Hepatocyte (in vitro differentiated cells): ENCODE data around the gene AGPS. TPM values are rescaled to one million over a fixed set of nuclear protein-coding genes. Genes with fewer than 3 reads are reported as not detected.
"Not testable (repeated sequence)": the region's sequence is repeated elsewhere in the genome, so short reads cannot be mapped to it uniquely, and the experiment has no call there.

Experiments used
- DNase-seq: peaks from one replicate; pipeline ENCODE4 v3.0.0-alpha.2; 2016; ENCODE audit warnings: low spot score
- H2AFZ ChIP-seq: fragments of 200-600 bp; sonication (generic); 2 replicates; pipeline ENCODE4 v1.6.0; 2016; ENCODE audit warnings: antibody characterized with exemption, mild to moderate bottlenecking
- H3K27ac ChIP-seq: fragments of 200-600 bp; sonication (generic); 2 replicates; pipeline ENCODE4 v1.5.1; 2016; ENCODE audit warnings: mild to moderate bottlenecking
- H3K27me3 ChIP-seq: fragments of 200-600 bp; sonication (generic); 2 replicates; pipeline ENCODE4 v1.6.1; 2016
- H3K36me3 ChIP-seq: fragments of 200-600 bp; sonication (generic); replicated peaks from 2 replicates; pipeline ENCODE4 v1.5.1; 2016; ENCODE audit warnings: low read depth; ENCODE audit not compliant: insufficient read depth
- H3K4me1 ChIP-seq: fragments of 200-600 bp; sonication (generic); 2 replicates; pipeline ENCODE4 v1.5.1; 2016; ENCODE audit warnings: mild to moderate bottlenecking, moderate library complexity; ENCODE audit not compliant: insufficient read depth
- H3K4me2 ChIP-seq: fragments of 200-600 bp; sonication (generic); 2 replicates; pipeline ENCODE4 v1.6.0; 2016
- H3K4me3 ChIP-seq: fragments of 200-600 bp; sonication (generic); 2 replicates; pipeline ENCODE4 v1.5.1; 2016; ENCODE audit warnings: mild to moderate bottlenecking
- H3K79me2 ChIP-seq: fragments of 200-600 bp; sonication (generic); 2 replicates; pipeline ENCODE4 v1.6.0; 2017; ENCODE audit warnings: mild to moderate bottlenecking
- H3K9me2 ChIP-seq: fragments of 200-600 bp; sonication (generic); replicated peaks from 2 replicates; pipeline ENCODE4 v1.6.0; 2017; ENCODE audit warnings: mild to moderate bottlenecking; ENCODE audit not compliant: insufficient read depth
- H3K9me3 ChIP-seq: fragments of 200-600 bp; sonication (generic); 2 replicates; pipeline ENCODE4 v1.5.1; 2016; ENCODE audit warnings: low read depth, mild to moderate bottlenecking
- H4K20me1 ChIP-seq: fragments of 200-600 bp; sonication (generic); 2 replicates; pipeline ENCODE4 v1.6.0; 2016; ENCODE audit warnings: mild to moderate bottlenecking; ENCODE audit not compliant: insufficient read depth, poor library complexity, severe bottlenecking
- EZH2 ChIP-seq: fragments of 200-600 bp; sonication (generic); IDR thresholded peaks from 2 replicates; pipeline ENCODE4 v1.6.1; 2016; ENCODE audit warnings: antibody characterized with exemption, mild to moderate bottlenecking, borderline replicate concordance
- EZH2phosphoT487 ChIP-seq: fragments of 200-600 bp; sonication (generic); IDR thresholded peaks from one replicate; pipeline ENCODE4 v1.6.1; 2018; ENCODE audit warnings: antibody characterized with exemption, mild to moderate bottlenecking, low read depth, moderate library complexity; ENCODE audit not compliant: unreplicated experiment, severe bottlenecking
- whole genome bisulfite sequencing: methylation state at CpG from one replicate; pipeline ENCODE4 v1.1.6; 2016; ENCODE audit warnings: low lambda C conversion rate; ENCODE audit errors: missing lambda C conversion rate; 5-methylcytosine and 5-hydroxymethylcytosine counted together
- polyA plus RNA-seq: library from polyadenylated mRNA; unstranded; fragments of >200 nt; fragmentation: Nextera tagmentation; extraction: Ambion mirVana; gene quantifications from 2 replicates; pipeline ENCODE4 v1.2.1, GENCODE V29; 2016
- total RNA-seq: library from RNA; depleted of rRNA; stranded (reverse); fragments of >200 nt; gene quantifications from 2 replicates; pipeline ENCODE4 v1.2.3, GENCODE V29; 2014
- TF ChIP-seq, protein P1 (sequence below): fragments of 200-600 bp; sonication (generic); IDR thresholded peaks from 2 replicates; pipeline ENCODE4 v1.5.1; 2016; ENCODE audit warnings: antibody characterized with exemption, mild to moderate bottlenecking; ENCODE audit not compliant: poor library complexity

The AGPS gene
- total and polyA plus RNA-seq, 2 experiments from 2014 or later = 26.6 to 36.1 TPM

DNA sequence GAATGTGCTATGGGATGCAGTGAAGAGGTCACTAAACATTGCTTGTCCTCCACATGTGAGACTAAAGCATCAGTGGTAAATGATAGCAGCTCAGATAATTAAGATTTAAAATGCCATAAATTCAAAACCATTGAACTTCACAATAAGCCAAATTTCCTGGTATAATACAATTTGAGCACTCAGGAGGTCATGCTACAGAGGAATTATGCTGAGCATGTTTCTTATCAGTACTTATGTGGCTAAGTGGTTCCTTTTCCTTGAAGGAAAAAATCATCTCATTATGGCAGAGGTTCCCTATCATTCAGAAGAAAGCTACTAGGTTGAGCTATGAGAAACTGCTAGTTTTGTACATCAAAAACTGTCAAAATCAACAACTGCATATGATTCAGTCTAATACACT is 156.6 kb downstream of the AGPS start:
- no peaks in the 10 kb centered on the region for H4K20me1 ChIP-seq
- TF ChIP-seq EZH2phosphoT487 (no peak), EZH2 (no peak)
- TF ChIP-seq, protein P1, sequence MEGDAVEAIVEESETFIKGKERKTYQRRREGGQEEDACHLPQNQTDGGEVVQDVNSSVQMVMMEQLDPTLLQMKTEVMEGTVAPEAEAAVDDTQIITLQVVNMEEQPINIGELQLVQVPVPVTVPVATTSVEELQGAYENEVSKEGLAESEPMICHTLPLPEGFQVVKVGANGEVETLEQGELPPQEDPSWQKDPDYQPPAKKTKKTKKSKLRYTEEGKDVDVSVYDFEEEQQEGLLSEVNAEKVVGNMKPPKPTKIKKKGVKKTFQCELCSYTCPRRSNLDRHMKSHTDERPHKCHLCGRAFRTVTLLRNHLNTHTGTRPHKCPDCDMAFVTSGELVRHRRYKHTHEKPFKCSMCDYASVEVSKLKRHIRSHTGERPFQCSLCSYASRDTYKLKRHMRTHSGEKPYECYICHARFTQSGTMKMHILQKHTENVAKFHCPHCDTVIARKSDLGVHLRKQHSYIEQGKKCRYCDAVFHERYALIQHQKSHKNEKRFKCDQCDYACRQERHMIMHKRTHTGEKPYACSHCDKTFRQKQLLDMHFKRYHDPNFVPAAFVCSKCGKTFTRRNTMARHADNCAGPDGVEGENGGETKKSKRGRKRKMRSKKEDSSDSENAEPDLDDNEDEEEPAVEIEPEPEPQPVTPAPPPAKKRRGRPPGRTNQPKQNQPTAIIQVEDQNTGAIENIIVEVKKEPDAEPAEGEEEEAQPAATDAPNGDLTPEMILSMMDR = no peak
- H3K4me1 ChIP-seq = no peaks in the 10 kb centered on the region
- H3K4me3 ChIP-seq = no peak overlapping the region
- H3K27ac ChIP-seq = no peak overlapping the region
- no peaks in the 10 kb centered on the region for H3K9me3 ChIP-seq
- no peaks in the 10 kb centered on the region for H3K79me2 ChIP-seq
- H3K4me2 ChIP-seq = no peak overlapping the region
- H3K36me3 ChIP-seq = no peaks in the 10 kb centered on the region
- no peaks in the 10 kb centered on the region for H3K9me2 ChIP-seq
- no peak for DNase-seq
- H2AFZ ChIP-seq = no peak overlapping the region
- no peaks in the 10 kb centered on the region for H3K27me3 ChIP-seq

- no peaks in the 10 kb centered on the region for H3K79me2 ChIP-seq
- H3K27ac ChIP-seq = no peak overlapping the region
- H3K4me1 ChIP-seq = no peaks in the 10 kb centered on the region
- no peaks in the 10 kb centered on the region for H3K9me3 ChIP-seq
- no peaks in the 10 kb centered on the region for H4K20me1 ChIP-seq
- 76% methylated on average over 5 of the region's 5 CpGs for WGBS
- no peak overlapping the region for H3K4me3 ChIP-seq
- DNase-seq = no peak
- no peak overlapping the region for H3K4me2 ChIP-seq
- H3K27me3 ChIP-seq = no peaks in the 10 kb centered on the region
- TF ChIP-seq EZH2 = no peak
- TF ChIP-seq, protein P1 = no peak
- no peak for TF ChIP-seq EZH2phosphoT487
- H3K9me2 ChIP-seq = no peaks in the 10 kb centered on the region
- H3K36me3 ChIP-seq = no peaks in the 10 kb centered on the region
- H2AFZ ChIP-seq = no peak overlapping the region
Observed at GRCh38 chr2:177550264-177551200, 158.0 kb downstream of the AGPS start.

GRCh38 chr2:177551360-177551759 is 158.8 kb downstream of the AGPS start:
- H3K27ac ChIP-seq, H3K27me3 ChIP-seq, H2AFZ ChIP-seq, H3K79me2 ChIP-seq, H3K36me3 ChIP-seq, H3K4me1 ChIP-seq, H3K9me3 ChIP-seq, H3K4me2 ChIP-seq, DNase-seq, H3K4me3 ChIP-seq, H4K20me1 ChIP-seq, H3K9me2 ChIP-seq: not testable (repeated sequence)
- 94% methylated on average over 4 of the region's 4 CpGs for WGBS

GRCh38 chr2:177551989-177552421 is 159.4 kb downstream of the AGPS start:
- no peaks in the 10 kb centered on the region for H3K9me2 ChIP-seq
- H3K4me1 ChIP-seq = no peaks in the 10 kb centered on the region
- 75% methylated on average over 13 of the region's 13 CpGs for WGBS
- no peak for TF ChIP-seq EZH2phosphoT487
- TF ChIP-seq, protein P1 = no peak
- TF ChIP-seq EZH2 = no peak
- H3K27me3 ChIP-seq = no peaks in the 10 kb centered on the region
- no peaks in the 10 kb centered on the region for H4K20me1 ChIP-seq
- peak overlapping the region; percentile 76 for H2AFZ ChIP-seq
- H3K4me2 ChIP-seq = peak overlapping the region; percentile 78
- H3K4me3 ChIP-seq = peak overlapping the region; percentile 48
- no peaks in the 10 kb centered on the region for H3K9me3 ChIP-seq
- H3K79me2 ChIP-seq = no peaks in the 10 kb centered on the region
- H3K36me3 ChIP-seq = no peaks in the 10 kb centered on the region
- peak; percentile 44 for DNase-seq
- H3K27ac ChIP-seq = peak overlapping the region; percentile 97
